Transverse colon (tissue), 4 donors: Measurements from ENCODE around the gene MARCHF9.

ENCODE experiments used
- CTCF ChIP-seq, 5 experiments: fragments of 200-600 bp in 3 of 5; fragments of 450-650 bp in 2 of 5; sonication (generic) in 3 of 5; IDR thresholded peaks; 1 replicate in 2 of 5; 2 replicates in 3 of 5; pipeline ENCODE4 v1.5.1; 2016 to 2017; ENCODE audit warnings: antibody characterized with exemption in 5 of 5, inconsistent platforms in 3 of 5, mild to moderate bottlenecking in 2 of 5, moderate library complexity in 1 of 5
- EP300 ChIP-seq: sonication (generic); formaldehyde crosslinking; IDR thresholded peaks from one replicate; pipeline ENCODE4 v1.6.1; 2017; ENCODE audit warnings: antibody characterized with exemption, low read depth
- POLR2A ChIP-seq: fragments of 450-650 bp; IDR thresholded peaks from one replicate; pipeline ENCODE4 v1.6.1; 2016; ENCODE audit warnings: antibody characterized with exemption, mild to moderate bottlenecking, moderate library complexity
- POLR2AphosphoS5 ChIP-seq, 3 donors: sonication (generic); formaldehyde crosslinking; IDR thresholded peaks; one replicate each; pipeline ENCODE4 v1.6.1; 2016; ENCODE audit warnings: antibody characterized with exemption in 3 of 3

DNA sequence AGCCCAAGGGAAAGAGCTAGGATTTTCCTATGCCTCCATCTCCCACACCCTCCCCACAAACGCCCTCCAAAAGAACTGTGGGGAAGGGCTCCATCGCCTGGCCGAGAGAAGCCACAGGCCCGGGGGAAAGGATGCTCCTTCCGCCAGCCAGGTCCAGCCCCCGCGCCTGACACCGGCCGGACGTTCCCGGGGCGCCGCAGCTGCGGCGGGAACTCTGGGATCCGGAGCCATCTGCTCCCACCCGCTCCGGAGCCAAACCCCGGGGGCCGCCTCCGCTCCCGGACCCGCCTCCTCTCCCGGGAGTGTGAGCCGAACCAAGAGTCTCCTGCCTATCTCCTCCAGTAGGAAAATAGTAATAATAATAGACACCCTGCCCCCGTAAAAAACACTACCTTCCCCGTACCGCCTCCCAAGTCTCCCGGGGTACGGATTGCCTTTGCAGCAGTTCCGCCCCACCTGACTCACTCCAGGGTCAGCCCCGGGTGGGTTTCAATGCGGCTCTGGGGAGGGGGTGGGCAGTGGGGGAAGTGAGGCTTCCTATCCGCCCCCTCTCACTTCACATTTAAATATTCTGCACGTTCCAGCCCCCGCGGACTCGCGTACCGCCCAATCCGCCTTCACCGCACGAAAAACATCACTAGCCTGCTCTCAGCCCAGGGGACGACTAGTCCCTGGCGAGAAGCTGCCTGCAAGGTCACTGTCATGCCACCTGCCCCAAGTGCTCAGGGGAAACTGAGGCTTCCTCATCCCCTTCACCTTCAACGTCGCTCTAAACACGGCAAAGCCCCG, 18.8 kb upstream of the MARCHF9 start:
- TF ChIP-seq EP300: no peak
- TF ChIP-seq POLR2A: no peak
- no peak for TF ChIP-seq CTCF (IDR thresholded peaks at IDR 0.05)
- no peak for TF ChIP-seq POLR2AphosphoS5 (IDR thresholded peaks at IDR 0.05)
